GM18498 (cell line): ENCODE data around the gene IL6.
"Not testable (repeated sequence)": the region's sequence is repeated elsewhere in the genome, so short reads cannot be mapped to it uniquely, and the experiment has no call there.

Experiments
- ATAC-seq: cut with Tn5 transposase; IDR thresholded peaks from one replicate; pipeline ENCODE4 v1.9.1; 2021; ENCODE audit warnings: mild to moderate bottlenecking, moderate library complexity; ENCODE audit not compliant: unreplicated experiment

Gene IL6

GRCh38 chr7:22779730-22780323 is 52.8 kb downstream of the IL6 start:
- not testable (repeated sequence) for ATAC-seq

DNA sequence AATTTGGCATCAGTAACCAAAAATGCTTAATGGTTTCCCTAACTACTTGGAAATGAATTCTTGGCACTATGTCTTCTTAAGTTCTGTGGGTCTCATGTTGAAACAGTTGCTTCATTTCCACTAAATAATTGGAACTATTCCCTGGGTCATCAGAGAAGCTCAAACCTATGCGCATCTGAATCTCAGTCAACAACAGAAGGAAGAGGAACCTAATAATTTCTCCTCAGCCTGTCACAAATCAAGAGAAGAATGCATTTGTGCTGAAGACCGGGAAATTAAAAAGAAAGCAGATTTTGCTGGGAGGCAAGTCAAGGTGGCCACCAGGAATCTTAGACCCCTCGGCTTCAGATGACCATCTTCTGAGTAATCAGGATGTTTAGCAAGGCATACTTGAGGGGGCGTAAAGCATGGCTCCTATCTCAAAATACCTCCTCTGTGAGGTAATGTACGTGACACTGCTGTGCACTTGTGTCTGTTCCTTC is 54.3 kb downstream of the IL6 start:
- ATAC-seq: no peak
